ENCODE results near the gene IQCM. TPM values are rescaled to one million over a fixed set of nuclear protein-coding genes. Genes with fewer than 3 reads are reported as not detected.

Gene IQCM
- total RNA-seq, 1 experiment from 2014 or later: not detected

GRCh38 chr4:149398993-149399392, 416.6 kb downstream of the IQCM start:
- no TSS peak for BruUV-seq (replicated peaks)
- intact Hi-C loops (cut with micrococcal nuclease): no loop called here
- ChIA-PET CTCF (no interaction called here), POLR2A (ENCODE audit: unreplicated experiment) (no interaction called here)
- Histone ChIP-seq H4K20me1 (ENCODE audit: low read length) (no peaks in the 10 kb centered on the region), H3K9me3 (ENCODE audit: low read length) (no peaks in the 10 kb centered on the region), H3K36me3 (ENCODE audit: low read depth, low read length) (no peaks in the 10 kb centered on the region), H3K4me1 (ENCODE audit: insufficient read depth, low read length) (no peaks in the 10 kb centered on the region), H3K9me2 (replicated peaks; ENCODE audit: low read length) (no peaks in the 10 kb centered on the region), H3K4me3 (ENCODE audit: low read length) (no peak overlapping the region), H3K79me2 (ENCODE audit: low read length) (no peaks in the 10 kb centered on the region), H3K27me3 (ENCODE audit: low read length) (no peaks in the 10 kb centered on the region), H2AFZ (ENCODE audit: low read length) (no peak overlapping the region), H3K9ac (ENCODE audit: low read length) (no peak overlapping the region), H3F3A (ENCODE audit: low read length, unreplicated experiment) (no peaks in the 10 kb centered on the region), H3K27ac (ENCODE audit: low read length) (no peak overlapping the region), H3K4me2 (ENCODE audit: low read length) (no peak overlapping the region)
- TF ChIP-seq EZH2phosphoT487 (IDR thresholded peaks at IDR 0.05; ENCODE audit: borderline replicate concordance, low read length): no peak
- no peak for TF ChIP-seq CTCF (conservative IDR thresholded peaks at IDR 0.05; ENCODE audit: low read depth, low read length)
- no peak for TF ChIP-seq EZH2 (IDR thresholded peaks at IDR 0.05; ENCODE audit: low read length, unreplicated experiment)
- DNase-seq: no peak
- no peak for ATAC-seq

- CTCF ChIA-PET: no interaction called here
- POLR2A ChIA-PET (ENCODE audit: unreplicated experiment): no interaction called here
- Histone ChIP-seq H3K4me2 (ENCODE audit: low read length) (no peak overlapping the region), H3K9me2 (replicated peaks; ENCODE audit: low read length) (no peaks in the 10 kb centered on the region), H3K36me3 (ENCODE audit: low read depth, low read length) (no peaks in the 10 kb centered on the region), H3K9ac (ENCODE audit: low read length) (no peak overlapping the region), H2AFZ (ENCODE audit: low read length) (no peak overlapping the region), H3K79me2 (ENCODE audit: low read length) (no peaks in the 10 kb centered on the region), H3K27ac (ENCODE audit: low read length) (no peak overlapping the region), H3K9me3 (ENCODE audit: low read length) (no peaks in the 10 kb centered on the region), H3K4me3 (ENCODE audit: low read length) (no peak overlapping the region), H4K20me1 (ENCODE audit: low read length) (no peaks in the 10 kb centered on the region), H3K4me1 (ENCODE audit: insufficient read depth, low read length) (no peaks in the 10 kb centered on the region), H3F3A (ENCODE audit: low read length, unreplicated experiment) (no peaks in the 10 kb centered on the region), H3K27me3 (ENCODE audit: low read length) (no peaks in the 10 kb centered on the region)
- intact Hi-C loops (cut with micrococcal nuclease): loop anchor here (1.0 to 5.0 kb wide), 3 partner anchors 179 to 525 kb away; no protein-coding TSS in a partner anchor
- peak; percentile 77 for ATAC-seq
- DNase-seq: peak; percentile 65
- no TSS peak for BruUV-seq (replicated peaks)
- no peak for TF ChIP-seq EZH2phosphoT487 (IDR thresholded peaks at IDR 0.05; ENCODE audit: borderline replicate concordance, low read length)
- no peak for TF ChIP-seq EZH2 (IDR thresholded peaks at IDR 0.05; ENCODE audit: low read length, unreplicated experiment)
- TF ChIP-seq CTCF (conservative IDR thresholded peaks at IDR 0.05; ENCODE audit: low read depth, low read length): peak; percentile 62
Measured at GRCh38 chr4:149370785-149371420, 444.7 kb downstream of the IQCM start.

- Histone ChIP-seq H2AFZ (ENCODE audit: low read length) (no peak overlapping the region), H3F3A (ENCODE audit: low read length, unreplicated experiment) (no peaks in the 10 kb centered on the region), H3K9ac (ENCODE audit: low read length) (no peak overlapping the region), H3K9me3 (ENCODE audit: low read length) (no peaks in the 10 kb centered on the region), H3K9me2 (replicated peaks; ENCODE audit: low read length) (no peaks in the 10 kb centered on the region), H4K20me1 (ENCODE audit: low read length) (no peaks in the 10 kb centered on the region), H3K27me3 (ENCODE audit: low read length) (no peaks in the 10 kb centered on the region), H3K36me3 (ENCODE audit: low read depth, low read length) (no peaks in the 10 kb centered on the region), H3K4me3 (ENCODE audit: low read length) (no peak overlapping the region), H3K79me2 (ENCODE audit: low read length) (no peaks in the 10 kb centered on the region), H3K27ac (ENCODE audit: low read length) (no peak overlapping the region), H3K4me1 (ENCODE audit: insufficient read depth, low read length) (no peaks in the 10 kb centered on the region), H3K4me2 (ENCODE audit: low read length) (no peak overlapping the region)
- peak; percentile 7 for DNase-seq
- intact Hi-C loops (cut with micrococcal nuclease): loop anchor here (5.0 kb wide), 1 partner anchor 367 kb away; no protein-coding TSS in a partner anchor
- ATAC-seq: no peak
- POLR2A ChIA-PET (ENCODE audit: unreplicated experiment): no interaction called here
- TF ChIP-seq EZH2 (IDR thresholded peaks at IDR 0.05; ENCODE audit: low read length, unreplicated experiment) (no peak), CTCF (conservative IDR thresholded peaks at IDR 0.05; ENCODE audit: low read depth, low read length) (no peak), EZH2phosphoT487 (IDR thresholded peaks at IDR 0.05; ENCODE audit: borderline replicate concordance, low read length) (no peak)
- no TSS peak for BruUV-seq (replicated peaks)
- CTCF ChIA-PET: no interaction called here
Measured at GRCh38 chr4:149370002-149370401, 445.6 kb downstream of the IQCM start.

Data from PC-3 (cell line).